ENCODE results near the gene TARS3.

- no peak for TF ChIP-seq CTCF (IDR thresholded peaks at IDR 0.05)
- TF ChIP-seq EP300 (IDR thresholded peaks at IDR 0.05) = no peak
- TF ChIP-seq POLR2A (IDR thresholded peaks at IDR 0.05) = no peak
Measured at GRCh38 chr15:101610611-101611000, 113.7 kb downstream of the TARS3 start.
